OCI-LY3 (cell line): ENCODE measurements around the gene RIPK3.

Experiments used
- H2AFZ ChIP-seq: fragments of 200-600, 300-600 bp; shearing (Covaris generic); 2 replicates; pipeline ENCODE4 v1.6.0; 2014; ENCODE audit warnings: antibody characterized with exemption, low read depth, low read length
- H3K27ac ChIP-seq: fragments of 200-600, 300-600 bp; sonication (generic); 2 replicates; pipeline ENCODE4 v1.5.1; 2014; ENCODE audit warnings: mild to moderate bottlenecking, low read length, moderate library complexity, mixed read lengths
- H3K27me3 ChIP-seq: fragments of 200-600, 300-600 bp; sonication (generic); 2 replicates; pipeline ENCODE4 v1.6.1; 2014; ENCODE audit warnings: low read depth, low read length, mixed read lengths
- H3K36me3 ChIP-seq: fragments of 200-600, 300-600 bp; sonication (generic); replicated peaks from 2 replicates; pipeline ENCODE3; 2014; ENCODE audit warnings: low read depth, low read length, mixed read lengths
- H3K4me1 ChIP-seq: fragments of 300-600, 200-600 bp; sonication (generic); 2 replicates; pipeline ENCODE4 v1.6.1; 2014; ENCODE audit warnings: low read length, mixed read lengths
- H3K4me2 ChIP-seq: fragments of 200-600, 300-600 bp; sonication (generic); 2 replicates; pipeline ENCODE4 v1.6.1; 2014; ENCODE audit warnings: low read length, mixed read lengths
- H3K4me3 ChIP-seq: fragments of 300-600, 200-600 bp; sonication (generic); 2 replicates; pipeline ENCODE4 v1.5.1; 2014; ENCODE audit warnings: antibody characterized with exemption, mild to moderate bottlenecking, low read length, moderate library complexity
- H3K79me2 ChIP-seq: fragments of 300-600, 200-600 bp; shearing (Covaris generic); 2 replicates; pipeline ENCODE4 v1.6.1; 2014; ENCODE audit warnings: mild to moderate bottlenecking, low read length, mixed read lengths
- H3K9ac ChIP-seq: fragments of 300-600, 200-600 bp; shearing (Covaris generic); 2 replicates; pipeline ENCODE4 v1.6.0; 2014; ENCODE audit warnings: mild to moderate bottlenecking, low read length, moderate library complexity
- H3K9me3 ChIP-seq: fragments of 200-600, 300-600 bp; shearing (Covaris generic); 2 replicates; pipeline ENCODE4 v1.6.1; 2014; ENCODE audit warnings: low read length, mixed read lengths; ENCODE audit not compliant: insufficient read depth
- H4K20me1 ChIP-seq: fragments of 200-600, 300-600 bp; sonication (generic); 2 replicates; pipeline ENCODE4 v1.6.1; 2016; ENCODE audit warnings: low read length, mixed read lengths; ENCODE audit not compliant: insufficient read depth
- EZH2phosphoT487 ChIP-seq: fragments of 200-600 bp; shearing (Covaris generic); IDR thresholded peaks from 2 replicates; pipeline ENCODE4 v1.6.1; 2018; ENCODE audit warnings: antibody characterized with exemption, mixed run types, low read depth
- TF ChIP-seq, protein P1 (sequence below): fragments of 200-600, 300-600 bp; sonication (generic); IDR thresholded peaks from 2 replicates; pipeline ENCODE4 v1.5.1; 2014; ENCODE audit warnings: antibody characterized with exemption, low read length, low read depth

The RIPK3 gene

DNA sequence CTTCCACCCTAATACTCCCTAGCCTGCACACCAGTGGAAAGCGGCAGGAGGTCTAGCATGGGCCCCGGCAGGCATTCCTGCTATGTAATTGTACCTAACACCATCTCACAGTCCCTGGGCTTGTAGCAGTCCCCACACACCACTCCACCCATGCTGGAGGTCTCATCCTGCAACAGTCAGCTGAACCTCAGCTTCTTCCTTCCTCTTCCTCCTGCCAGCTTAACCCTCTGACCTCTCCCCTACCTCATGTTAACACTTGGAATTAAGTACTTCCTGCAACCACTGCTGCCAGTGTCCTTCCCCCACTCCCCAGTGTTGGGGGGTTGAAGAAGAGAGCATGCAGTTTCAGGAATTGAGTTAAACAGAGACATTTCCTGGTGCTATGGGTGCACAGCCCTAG, 12.5 kb downstream of the RIPK3 start:
- H3K27me3 ChIP-seq: no peaks in the 10 kb centered on the region
- H3K4me2 ChIP-seq: no peak overlapping the region
- H3K36me3 ChIP-seq: no peaks in the 10 kb centered on the region
- no peak overlapping the region for H3K27ac ChIP-seq
- no peak overlapping the region for H3K9ac ChIP-seq
- H2AFZ ChIP-seq: no peak overlapping the region
- no peaks in the 10 kb centered on the region for H3K9me3 ChIP-seq
- no peak overlapping the region for H3K4me3 ChIP-seq
- H4K20me1 ChIP-seq: no peaks in the 10 kb centered on the region
- H3K79me2 ChIP-seq: no peaks in the 10 kb centered on the region
- H3K4me1 ChIP-seq: peaks cover 6% of the 10 kb centered on the region
- TF ChIP-seq, protein P1, sequence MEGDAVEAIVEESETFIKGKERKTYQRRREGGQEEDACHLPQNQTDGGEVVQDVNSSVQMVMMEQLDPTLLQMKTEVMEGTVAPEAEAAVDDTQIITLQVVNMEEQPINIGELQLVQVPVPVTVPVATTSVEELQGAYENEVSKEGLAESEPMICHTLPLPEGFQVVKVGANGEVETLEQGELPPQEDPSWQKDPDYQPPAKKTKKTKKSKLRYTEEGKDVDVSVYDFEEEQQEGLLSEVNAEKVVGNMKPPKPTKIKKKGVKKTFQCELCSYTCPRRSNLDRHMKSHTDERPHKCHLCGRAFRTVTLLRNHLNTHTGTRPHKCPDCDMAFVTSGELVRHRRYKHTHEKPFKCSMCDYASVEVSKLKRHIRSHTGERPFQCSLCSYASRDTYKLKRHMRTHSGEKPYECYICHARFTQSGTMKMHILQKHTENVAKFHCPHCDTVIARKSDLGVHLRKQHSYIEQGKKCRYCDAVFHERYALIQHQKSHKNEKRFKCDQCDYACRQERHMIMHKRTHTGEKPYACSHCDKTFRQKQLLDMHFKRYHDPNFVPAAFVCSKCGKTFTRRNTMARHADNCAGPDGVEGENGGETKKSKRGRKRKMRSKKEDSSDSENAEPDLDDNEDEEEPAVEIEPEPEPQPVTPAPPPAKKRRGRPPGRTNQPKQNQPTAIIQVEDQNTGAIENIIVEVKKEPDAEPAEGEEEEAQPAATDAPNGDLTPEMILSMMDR: no peak
- no peak for TF ChIP-seq EZH2phosphoT487

DNA sequence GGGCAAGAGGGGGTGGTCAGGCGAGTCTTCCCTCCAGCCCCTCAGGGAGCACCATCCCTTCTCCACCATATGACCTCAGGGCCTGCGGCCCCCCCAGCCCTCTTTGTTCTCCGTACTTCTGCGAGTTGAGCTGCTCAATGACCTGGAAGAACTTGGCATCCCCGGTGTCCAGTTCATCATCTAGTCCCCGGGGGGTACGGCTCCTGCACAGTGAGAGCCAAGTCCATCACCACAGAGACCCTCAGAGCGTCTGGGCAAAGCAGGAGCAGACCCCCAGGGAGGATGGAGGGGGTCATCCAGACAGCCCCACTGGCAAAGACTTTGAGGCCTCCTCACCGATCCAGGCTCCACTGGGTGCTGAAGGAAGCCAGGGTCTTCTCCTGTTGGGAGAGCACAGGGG, 13.8 kb downstream of the RIPK3 start:
- Histone ChIP-seq H3K27ac (no peak overlapping the region), H3K27me3 (no peaks in the 10 kb centered on the region; the same call in 1 of the 2 replicates)
- no peak for TF ChIP-seq EZH2phosphoT487
- TF ChIP-seq, protein P1: no peak

DNA sequence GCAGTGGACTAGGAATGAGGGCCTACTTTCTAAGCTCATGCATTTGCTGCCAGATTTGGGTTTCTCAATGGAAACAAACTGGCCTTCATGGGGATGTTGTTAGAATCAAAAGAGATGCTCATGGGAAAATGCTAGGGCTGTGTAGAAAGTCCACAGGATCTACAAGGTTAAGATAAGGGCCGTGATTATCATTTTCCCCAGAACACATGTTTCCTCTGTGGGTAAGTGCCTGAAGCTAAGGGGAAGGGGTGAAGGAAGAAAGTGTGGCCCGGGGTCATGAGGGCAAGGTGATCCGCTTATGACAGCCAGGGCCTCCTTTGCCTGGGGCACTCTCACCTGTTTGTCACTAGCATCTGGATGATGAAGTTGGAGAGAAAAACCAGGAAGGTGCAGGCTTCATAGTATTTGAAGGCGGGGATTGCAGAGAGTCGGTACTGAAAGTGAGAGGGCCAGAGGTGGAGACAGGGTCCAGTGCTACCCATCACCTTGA, 14.7 kb downstream of the RIPK3 start:
- Histone ChIP-seq H3K4me1 (no peaks in the 10 kb centered on the region), H2AFZ (no peak overlapping the region), H3K9me3 (no peaks in the 10 kb centered on the region), H3K4me2 (no peak overlapping the region), H3K27ac (no peak overlapping the region), H3K9ac (no peak overlapping the region), H3K27me3 (peaks cover 5% of the 10 kb centered on the region), H3K36me3 (no peaks in the 10 kb centered on the region), H4K20me1 (no peaks in the 10 kb centered on the region), H3K4me3 (no peak overlapping the region), H3K79me2 (no peaks in the 10 kb centered on the region)
- TF ChIP-seq, protein P1: no peak
- TF ChIP-seq EZH2phosphoT487: no peak

More for the DNA sequence above, 13.8 kb downstream of the RIPK3 start:
- Histone ChIP-seq H4K20me1 (no peaks in the 10 kb centered on the region), H3K4me3 (no peak overlapping the region), H2AFZ (no peak overlapping the region), H3K79me2 (no peaks in the 10 kb centered on the region), H3K4me2 (no peak overlapping the region), H3K4me1 (no peaks in the 10 kb centered on the region), H3K36me3 (no peaks in the 10 kb centered on the region), H3K9ac (no peak overlapping the region), H3K9me3 (no peaks in the 10 kb centered on the region)

- H4K20me1 ChIP-seq: no peaks in the 10 kb centered on the region
- TF ChIP-seq, protein P1: no peak
- no peak for TF ChIP-seq EZH2phosphoT487
- H2AFZ ChIP-seq: no peak overlapping the region
- H3K4me3 ChIP-seq: no peak overlapping the region
- no peak overlapping the region for H3K9ac ChIP-seq
- H3K36me3 ChIP-seq: no peaks in the 10 kb centered on the region
- H3K9me3 ChIP-seq: no peaks in the 10 kb centered on the region
- H3K27me3 ChIP-seq: peaks cover 11% of the 10 kb centered on the region
- H3K79me2 ChIP-seq: no peaks in the 10 kb centered on the region
- no peak overlapping the region for H3K4me2 ChIP-seq
- H3K4me1 ChIP-seq: no peaks in the 10 kb centered on the region
- H3K27ac ChIP-seq: no peak overlapping the region
Measured at GRCh38 chr14:24324024-24324423, 15.8 kb downstream of the RIPK3 start.
